IMR-90 (cell line): ENCODE measurements around the gene CFAP45. TPM values are rescaled to one million over a fixed set of nuclear protein-coding genes. Genes with fewer than 3 reads are reported as not detected.

Experiments used
- ATAC-seq: fragments of 200-7000 bp; cut with Tn5 transposase; 2 replicates; pipeline ENCODE4 v1.9.1; 2020; ENCODE audit warnings: low read depth, mild to moderate bottlenecking, moderate library complexity
- BruUV-seq: library from RNA; stranded (reverse); fragments of 400-500 nt; replicated peaks from 2 replicates; lab custom pipeline; 2021; lab: Mats Ljungman, UMichigan
- CTCF ChIA-PET: fragments of 300-600 bp; formaldehyde crosslinking; extraction: SDS; loops from one replicate; lab custom pipeline; 2021; ENCODE audit warnings: antibody characterized with exemption; lab: Yijun Ruan, JAX
- POLR2A ChIA-PET: fragments of 300-600 bp; sonication (Branson Sonifier 250); formaldehyde crosslinking; loops from one replicate; lab custom pipeline; 2022; ENCODE audit warnings: antibody characterized with exemption; ENCODE audit not compliant: unreplicated experiment; lab: Charles Lee
- DNase-seq: peaks from one replicate; pipeline ENCODE4 v3.0.0; 2013
- H2AFZ ChIP-seq: replicated peaks from 2 replicates; pipeline ENCODE3; 2013; ENCODE audit warnings: low read length, mild to moderate bottlenecking; ENCODE audit not compliant: poor library complexity
- H2AK5ac ChIP-seq: 2 replicates; pipeline ENCODE4 v1.6.1; 2013; ENCODE audit warnings: low read depth, low read length, inconsistent platforms
- H2AK9ac ChIP-seq: replicated peaks from 2 replicates; pipeline ENCODE3; 2013; ENCODE audit warnings: mild to moderate bottlenecking, low read depth, low read length, moderate library complexity; ENCODE audit not compliant: poor library complexity
- H2BK120ac ChIP-seq: 2 replicates; pipeline ENCODE4 v1.6.1; 2013; ENCODE audit warnings: low read depth, low read length, inconsistent platforms
- H2BK15ac ChIP-seq: 3 replicates; pipeline ENCODE4 v1.6.1; 2013; ENCODE audit warnings: low read depth, low read length, inconsistent platforms
- H2BK20ac ChIP-seq: 2 replicates; pipeline ENCODE4 v1.6.1; 2013; ENCODE audit warnings: low read depth, mild to moderate bottlenecking, inconsistent platforms, low read length, moderate library complexity
- H2BK5ac ChIP-seq: 2 replicates; pipeline ENCODE4 v1.6.1; 2013; ENCODE audit warnings: mild to moderate bottlenecking, low read depth, low read length, inconsistent platforms; ENCODE audit not compliant: poor library complexity, severe bottlenecking
- H3K14ac ChIP-seq: replicated peaks from 2 replicates; pipeline ENCODE4 v1.6.1; 2013; ENCODE audit warnings: low read depth, low read length, inconsistent platforms
- H3K18ac ChIP-seq: 2 replicates; pipeline ENCODE4 v1.6.1; 2013; ENCODE audit warnings: low read depth, low read length, control low read depth
- H3K23ac ChIP-seq: 2 replicates; pipeline ENCODE4 v1.6.1; 2013; ENCODE audit warnings: low read depth, low read length, inconsistent platforms
- H3K27ac ChIP-seq: 2 replicates; pipeline ENCODE4 v1.5.1; 2013; ENCODE audit warnings: mild to moderate bottlenecking, control low read depth, low read length; ENCODE audit not compliant: insufficient read depth
- H3K27me3 ChIP-seq: 2 replicates; pipeline ENCODE4 v1.6.1; 2013; ENCODE audit warnings: low read length; ENCODE audit not compliant: control insufficient read depth, insufficient read depth
- H3K36me3 ChIP-seq: 2 replicates; pipeline ENCODE4 v1.6.1; 2013; ENCODE audit warnings: low read length, mixed read lengths; ENCODE audit not compliant: control insufficient read depth, insufficient read depth
- H3K4ac ChIP-seq: 2 replicates; pipeline ENCODE4 v1.6.1; 2013; ENCODE audit warnings: low read depth, low read length, inconsistent platforms
- H3K4me1 ChIP-seq: 2 replicates; pipeline ENCODE4 v1.6.1; 2013; ENCODE audit warnings: low read length, mixed read lengths; ENCODE audit not compliant: control insufficient read depth, insufficient read depth
- H3K4me2 ChIP-seq: 2 replicates; pipeline ENCODE4 v1.6.1; 2013; ENCODE audit warnings: low read depth, mild to moderate bottlenecking, control low read depth, low read length, moderate library complexity
- H3K4me3 ChIP-seq: 2 replicates; pipeline ENCODE4 v1.5.1; 2013; ENCODE audit warnings: low read depth, mild to moderate bottlenecking, control low read depth, low read length, moderate library complexity; ENCODE audit not compliant: insufficient read depth
- H3K56ac ChIP-seq: 2 replicates; pipeline ENCODE4 v1.6.1; 2013; ENCODE audit warnings: low read length, inconsistent platforms; ENCODE audit not compliant: insufficient read depth; ENCODE audit errors: extremely low read depth
- H3K79me1 ChIP-seq, 2 experiments: 2 replicates each; pipeline ENCODE4 v1.6.1; 2013; ENCODE audit warnings: low read length in 2 of 2, inconsistent platforms in 1 of 2, low read depth in 1 of 2
- H3K9ac ChIP-seq: 2 replicates; pipeline ENCODE4 v1.6.1; 2013; ENCODE audit warnings: low read depth, low read length, control low read depth
- H3K9me1 ChIP-seq: 2 replicates; pipeline ENCODE4 v1.6.1; 2013; ENCODE audit warnings: low read length, inconsistent platforms; ENCODE audit not compliant: insufficient read depth
- H3K9me3 ChIP-seq: 2 replicates; pipeline ENCODE4 v1.6.1; 2013; ENCODE audit warnings: low read length; ENCODE audit not compliant: control insufficient read depth, insufficient read depth
- H4K20me1 ChIP-seq: 2 replicates; pipeline ENCODE4 v1.6.1; 2013; ENCODE audit warnings: low read length, inconsistent platforms; ENCODE audit not compliant: insufficient read depth
- H4K5ac ChIP-seq: 2 replicates; pipeline ENCODE4 v1.6.1; 2013; ENCODE audit warnings: mild to moderate bottlenecking, low read depth, low read length, control low read depth
- H4K8ac ChIP-seq, 2 experiments: 2 replicates each; pipeline ENCODE4 v1.6.1; 2013; ENCODE audit warnings: low read depth in 2 of 2, low read length in 2 of 2, control low read depth in 1 of 2, inconsistent platforms in 1 of 2
- H4K91ac ChIP-seq: 2 replicates; pipeline ENCODE4 v1.6.1; 2013; ENCODE audit warnings: low read depth, low read length, inconsistent platforms; ENCODE audit not compliant: insufficient read depth
- BHLHE40 ChIP-seq: fragments of 150-350 bp; IDR thresholded peaks from 2 replicates; pipeline ENCODE4 v1.6.1; 2016; ENCODE audit warnings: mild to moderate bottlenecking, low read depth, low read length
- CEBPB ChIP-seq: IDR thresholded peaks from 2 replicates; pipeline ENCODE4 v1.6.1; 2012; ENCODE audit warnings: low read depth, low read length, improper control_type of control experiment
- CHD1 ChIP-seq: IDR thresholded peaks from 2 replicates; pipeline ENCODE4 v1.6.1; 2012; ENCODE audit warnings: low read depth, low read length, improper control_type of control experiment
- ELK1 ChIP-seq: fragments of 150-350 bp; IDR thresholded peaks from 2 replicates; pipeline ENCODE4 v1.6.1; 2016; ENCODE audit warnings: low read depth, mild to moderate bottlenecking, low read length, moderate library complexity, borderline replicate concordance
- MXI1 ChIP-seq: IDR thresholded peaks from 2 replicates; pipeline ENCODE4 v1.6.1; 2012; ENCODE audit warnings: low read depth, mild to moderate bottlenecking, low read length, moderate library complexity, borderline replicate concordance
- NFE2L2 ChIP-seq: fragments of 150-350 bp; IDR thresholded peaks from 2 replicates; pipeline ENCODE4 v1.6.1; 2016; ENCODE audit warnings: low read depth, mild to moderate bottlenecking, low read length
- POLR2A ChIP-seq: IDR thresholded peaks from 2 replicates; pipeline ENCODE4 v1.6.1; 2012; ENCODE audit warnings: mild to moderate bottlenecking, low read depth, low read length
- RAD21 ChIP-seq: IDR thresholded peaks from 2 replicates; pipeline ENCODE4 v1.6.1; 2012; ENCODE audit warnings: low read length, improper control_type of control experiment
- RCOR1 ChIP-seq: IDR thresholded peaks from 2 replicates; pipeline ENCODE4 v1.6.1; 2012; ENCODE audit warnings: mild to moderate bottlenecking, low read length, improper control_type of control experiment; ENCODE audit not compliant: insufficient replicate concordance
- RFX5 ChIP-seq: IDR thresholded peaks from 2 replicates; pipeline ENCODE4 v1.8.0; 2012; ENCODE audit warnings: low read depth, mild to moderate bottlenecking, low read length, moderate library complexity
- SMC3 ChIP-seq: fragments of 150-350 bp; IDR thresholded peaks from 2 replicates; pipeline ENCODE4 v1.6.1; 2016; ENCODE audit warnings: low read depth, mild to moderate bottlenecking, antibody characterized with exemption, low read length, moderate library complexity
- WGBS, 2 experiments: methylation state at CpG; one replicate each; pipeline versions ENCODE4 v1.1.5 to v1.1.7; 2013; ENCODE audit warnings: missing lambda C conversion rate in 2 of 2; ENCODE audit not compliant: insufficient read length in 1 of 2; ENCODE audit errors: extremely low coverage in 2 of 2; 5-methylcytosine and 5-hydroxymethylcytosine counted together
- dilution Hi-C: fragments of 300-500 bp; cut with HindIII; formaldehyde crosslinking; loops from one replicate; pipeline ENCODE4 v1.14.3; 2018; ENCODE audit warnings: low sequenced_read_pairs; ENCODE audit not compliant: unreplicated experiment
- in situ Hi-C: fragments of 300-500 bp; cut with MboI; formaldehyde crosslinking; loops from 3 replicates; pipeline ENCODE4 v1.14.3; 2019; ENCODE audit warnings: low sequenced_read_pairs, inconsistent platforms, mixed read lengths
- intact Hi-C: fragments of 100-400 bp; cut with micrococcal nuclease; formaldehyde crosslinking; loops from 2 replicates; pipeline ENCODE4 v1.10.0; 2022
- polyA plus RNA-seq, 3 experiments: library from polyadenylated mRNA; depleted of rRNA; stranded (reverse); fragments of >200 nt; gene quantifications; 2 replicates each; pipeline ENCODE4 v1.2.3, GENCODE V29; 2012; ENCODE audit warnings: low replicate concordance in 1 of 3
- total RNA-seq: library from RNA; depleted of rRNA; stranded (reverse); fragments of >200 nt; gene quantifications from 2 replicates; pipeline ENCODE4 v1.2.3, GENCODE V29; 2012
- TF ChIP-seq, protein P1 (sequence below): fragments of 150-350 bp; IDR thresholded peaks from 2 replicates; pipeline ENCODE4 v1.6.1; 2017; ENCODE audit warnings: mild to moderate bottlenecking, antibody characterized with exemption, low read length, low read depth
- TF ChIP-seq, protein P2 (sequence below): conservative IDR thresholded peaks from 2 replicates; pipeline ENCODE4 v1.5.1; 2012; ENCODE audit warnings: mild to moderate bottlenecking, low read depth, low read length, improper control_type of control experiment

Gene CFAP45
- total and polyA plus RNA-seq, 2 of the 4 experiments (the other 2 are of a cell fraction): 0.51 to 0.72 TPM

- Histone ChIP-seq H4K5ac (no peak overlapping the region), H3K18ac (no peak overlapping the region), H2AK5ac (no peak overlapping the region), H2BK120ac (no peak overlapping the region), H4K91ac (no peak overlapping the region), H3K27ac (no peak overlapping the region), H3K9me3 (no peaks in the 10 kb centered on the region), H3K56ac (no peak overlapping the region), H2BK15ac (no peak overlapping the region), H3K4me2 (no peak overlapping the region), H3K4me1 (peaks cover 2% of the 10 kb centered on the region), H3K36me3 (no peaks in the 10 kb centered on the region), H2BK20ac (no peak overlapping the region), H2AFZ (no peak overlapping the region), H3K23ac (no peak overlapping the region), H2AK9ac (no peak overlapping the region), H3K14ac (no peak overlapping the region), H3K4ac (no peak overlapping the region), H3K27me3 (peaks cover 21% of the 10 kb centered on the region), H4K20me1 (no peaks in the 10 kb centered on the region), H3K79me1 (no peaks in the 10 kb centered on the region), H3K9me1 (0 out of 2 replicates have a peak, but pooled peaks cover 3% of the 10 kb centered on the region), H3K4me3 (no peak overlapping the region), H2BK5ac (no peak overlapping the region), H3K9ac (no peak overlapping the region), H4K8ac (no peak overlapping the region)
- 100% methylated on average over 1 of the region's 3 CpGs; no CpG with 5 or more reads in 1 of the 2 experiments for WGBS, 2 experiments
- BruUV-seq: no TSS peak
- DNase-seq (no peak), ATAC-seq (no peak)
- TF ChIP-seq SMC3 (no peak), NFE2L2 (no peak), POLR2A (no peak), RAD21 (no peak), MXI1 (no peak), ELK1 (no peak), CHD1 (no peak), CEBPB (no peak), RFX5 (no peak), RCOR1 (no peak), BHLHE40 (no peak)
- TF ChIP-seq, protein P1, sequence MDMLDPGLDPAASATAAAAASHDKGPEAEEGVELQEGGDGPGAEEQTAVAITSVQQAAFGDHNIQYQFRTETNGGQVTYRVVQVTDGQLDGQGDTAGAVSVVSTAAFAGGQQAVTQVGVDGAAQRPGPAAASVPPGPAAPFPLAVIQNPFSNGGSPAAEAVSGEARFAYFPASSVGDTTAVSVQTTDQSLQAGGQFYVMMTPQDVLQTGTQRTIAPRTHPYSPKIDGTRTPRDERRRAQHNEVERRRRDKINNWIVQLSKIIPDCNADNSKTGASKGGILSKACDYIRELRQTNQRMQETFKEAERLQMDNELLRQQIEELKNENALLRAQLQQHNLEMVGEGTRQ: no peak
- TF ChIP-seq, protein P2, sequence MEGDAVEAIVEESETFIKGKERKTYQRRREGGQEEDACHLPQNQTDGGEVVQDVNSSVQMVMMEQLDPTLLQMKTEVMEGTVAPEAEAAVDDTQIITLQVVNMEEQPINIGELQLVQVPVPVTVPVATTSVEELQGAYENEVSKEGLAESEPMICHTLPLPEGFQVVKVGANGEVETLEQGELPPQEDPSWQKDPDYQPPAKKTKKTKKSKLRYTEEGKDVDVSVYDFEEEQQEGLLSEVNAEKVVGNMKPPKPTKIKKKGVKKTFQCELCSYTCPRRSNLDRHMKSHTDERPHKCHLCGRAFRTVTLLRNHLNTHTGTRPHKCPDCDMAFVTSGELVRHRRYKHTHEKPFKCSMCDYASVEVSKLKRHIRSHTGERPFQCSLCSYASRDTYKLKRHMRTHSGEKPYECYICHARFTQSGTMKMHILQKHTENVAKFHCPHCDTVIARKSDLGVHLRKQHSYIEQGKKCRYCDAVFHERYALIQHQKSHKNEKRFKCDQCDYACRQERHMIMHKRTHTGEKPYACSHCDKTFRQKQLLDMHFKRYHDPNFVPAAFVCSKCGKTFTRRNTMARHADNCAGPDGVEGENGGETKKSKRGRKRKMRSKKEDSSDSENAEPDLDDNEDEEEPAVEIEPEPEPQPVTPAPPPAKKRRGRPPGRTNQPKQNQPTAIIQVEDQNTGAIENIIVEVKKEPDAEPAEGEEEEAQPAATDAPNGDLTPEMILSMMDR: no peak
- ChIA-PET CTCF (no interaction called here), POLR2A (no interaction called here)
- in situ Hi-C loops: no loop called here
- intact Hi-C loops: no loop called here
- dilution Hi-C loops: no loop called here
Observed at GRCh38 chr1:159825564-159825963, 74.4 kb downstream of the CFAP45 start.
